Hematopoietic multipotent progenitor cell treated with erythropoietin and hydrocortisone succinate and interleukin-3 and kit ligand, for 8 days (in vitro differentiated cells): ENCODE results near the gene TREM1.

ENCODE experiments used
- DNase-seq: peaks from one replicate; pipeline ENCODE4 v3.0.0-alpha.2; 2015

The TREM1 gene

GRCh38 chr6:41294214-41294872 lies 7.9 kb upstream of the TREM1 start:
- peak; percentile 14 for DNase-seq

- DNase-seq = no peak
Observed at GRCh38 chr6:41291717-41292116, 5.2 kb upstream of the TREM1 start.

GRCh38 chr6:41289815-41290214 lies 3.3 kb upstream of the TREM1 start:
- no peak for DNase-seq

GRCh38 chr6:41288754-41289129 lies 2.3 kb upstream of the TREM1 start:
- DNase-seq = no peak

GRCh38 chr6:41288030-41288753 lies 1.7 kb upstream of the TREM1 start:
- no peak for DNase-seq

GRCh38 chr6:41284726-41285125 lies 1.8 kb downstream of the TREM1 start:
- DNase-seq = no peak

GRCh38 chr6:41283600-41283999 lies 2.9 kb downstream of the TREM1 start:
- no peak for DNase-seq

- no peak for DNase-seq
Observed at GRCh38 chr6:41280381-41281057, 6.0 kb downstream of the TREM1 start.

- DNase-seq = peak; percentile 96
Observed at GRCh38 chr6:41278699-41279405, 7.6 kb downstream of the TREM1 start.

GRCh38 chr6:41277605-41278004 lies 8.9 kb downstream of the TREM1 start:
- DNase-seq = no peak

- no peak for DNase-seq
Observed at GRCh38 chr6:41275489-41275888, 11.0 kb downstream of the TREM1 start.

- DNase-seq = no peak
Observed at GRCh38 chr6:41274256-41274655, 12.2 kb downstream of the TREM1 start.

- DNase-seq = no peak
Observed at GRCh38 chr6:41273714-41274113, 12.8 kb downstream of the TREM1 start.

- DNase-seq = no peak
Observed at GRCh38 chr6:41272591-41273240, 13.8 kb downstream of the TREM1 start.

- DNase-seq = peak; percentile 29
Observed at GRCh38 chr6:41271901-41272395, 14.5 kb downstream of the TREM1 start.

- no peak for DNase-seq
Observed at GRCh38 chr6:41269716-41270115, 16.8 kb downstream of the TREM1 start.

- no peak for DNase-seq
Observed at GRCh38 chr6:41269166-41269565, 17.3 kb downstream of the TREM1 start.

- DNase-seq = no peak
Observed at GRCh38 chr6:41268478-41268877, 18.0 kb downstream of the TREM1 start.

- DNase-seq = no peak
Observed at GRCh38 chr6:41266541-41266940, 19.9 kb downstream of the TREM1 start.

GRCh38 chr6:41263267-41263666 lies 23.2 kb downstream of the TREM1 start:
- DNase-seq = no peak

GRCh38 chr6:41262401-41262800 lies 24.1 kb downstream of the TREM1 start:
- DNase-seq = no peak

- no peak for DNase-seq
Observed at GRCh38 chr6:41258196-41258493, 28.3 kb downstream of the TREM1 start.
